DOHH2 (cell line): ENCODE data around the gene AGBL1.

Source experiments
- EZH2phosphoT487 ChIP-seq: fragments of 200-600 bp; sonication (generic); IDR thresholded peaks from 2 replicates; pipeline ENCODE4 v1.6.1; 2017; ENCODE audit warnings: borderline replicate concordance, mild to moderate bottlenecking, antibody characterized with exemption, low read length, moderate library complexity, mixed read lengths
- TF ChIP-seq, protein P1 (sequence below): fragments of 200-600 bp; sonication (generic); IDR thresholded peaks from one replicate; pipeline ENCODE4 v1.5.1; 2014; ENCODE audit warnings: antibody characterized with exemption, mild to moderate bottlenecking, low read depth, low read length; ENCODE audit not compliant: poor library complexity, severe bottlenecking

DNA sequence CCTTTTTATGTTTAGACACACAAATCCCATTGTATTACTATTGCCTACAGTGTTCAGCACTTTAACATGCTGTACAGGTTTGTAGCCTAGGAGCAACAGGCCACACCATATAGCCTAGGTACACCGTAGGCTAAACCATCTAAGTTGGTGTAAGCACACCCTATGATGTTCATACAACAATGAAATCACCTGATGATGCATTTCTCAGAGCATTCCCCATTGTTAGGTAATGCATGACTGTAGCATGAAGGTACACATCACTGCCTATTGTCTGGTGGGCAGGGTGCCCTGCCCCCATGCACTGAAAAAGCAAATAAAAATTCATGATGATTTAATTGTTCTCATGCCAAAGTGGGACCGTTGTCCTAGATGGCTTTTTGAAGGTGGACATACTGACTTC is 183.6 kb downstream of the AGBL1 start:
- TF ChIP-seq, protein P1, sequence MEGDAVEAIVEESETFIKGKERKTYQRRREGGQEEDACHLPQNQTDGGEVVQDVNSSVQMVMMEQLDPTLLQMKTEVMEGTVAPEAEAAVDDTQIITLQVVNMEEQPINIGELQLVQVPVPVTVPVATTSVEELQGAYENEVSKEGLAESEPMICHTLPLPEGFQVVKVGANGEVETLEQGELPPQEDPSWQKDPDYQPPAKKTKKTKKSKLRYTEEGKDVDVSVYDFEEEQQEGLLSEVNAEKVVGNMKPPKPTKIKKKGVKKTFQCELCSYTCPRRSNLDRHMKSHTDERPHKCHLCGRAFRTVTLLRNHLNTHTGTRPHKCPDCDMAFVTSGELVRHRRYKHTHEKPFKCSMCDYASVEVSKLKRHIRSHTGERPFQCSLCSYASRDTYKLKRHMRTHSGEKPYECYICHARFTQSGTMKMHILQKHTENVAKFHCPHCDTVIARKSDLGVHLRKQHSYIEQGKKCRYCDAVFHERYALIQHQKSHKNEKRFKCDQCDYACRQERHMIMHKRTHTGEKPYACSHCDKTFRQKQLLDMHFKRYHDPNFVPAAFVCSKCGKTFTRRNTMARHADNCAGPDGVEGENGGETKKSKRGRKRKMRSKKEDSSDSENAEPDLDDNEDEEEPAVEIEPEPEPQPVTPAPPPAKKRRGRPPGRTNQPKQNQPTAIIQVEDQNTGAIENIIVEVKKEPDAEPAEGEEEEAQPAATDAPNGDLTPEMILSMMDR: no peak
- TF ChIP-seq EZH2phosphoT487: no peak
